Medulla oblongata (tissue), 1 donor: ENCODE measurements around the gene PARVB.
"Not testable (repeated sequence)": the region's sequence is repeated elsewhere in the genome, so short reads cannot be mapped to it uniquely, and the experiment has no call there.

ENCODE experiments used
- DNase-seq: peaks from one replicate; pipeline ENCODE4 v3.0.0-alpha.2; 2015; ENCODE audit errors: extremely low spot score

PARVB gene

DNA sequence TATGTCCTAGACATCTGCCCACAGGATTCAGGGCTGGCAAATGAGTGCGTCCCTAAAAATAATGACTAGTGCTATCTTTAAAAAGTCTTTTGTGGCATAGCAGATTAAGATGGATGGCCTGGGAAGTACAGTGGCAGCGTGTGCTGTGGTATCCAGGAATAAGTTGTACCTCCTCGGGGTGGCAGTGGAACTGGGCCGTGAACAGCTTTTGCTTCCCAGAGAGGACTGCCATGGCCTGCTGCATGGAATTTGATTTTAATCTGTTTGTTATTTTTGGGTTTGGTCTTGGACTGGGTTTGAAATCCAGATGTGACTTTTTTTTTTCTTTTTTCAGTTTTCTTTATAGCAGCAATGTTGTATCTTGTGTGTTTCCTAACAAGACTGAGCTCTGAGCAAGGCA lies 85.3 kb downstream of the PARVB start:
- DNase-seq: no peak

DNA sequence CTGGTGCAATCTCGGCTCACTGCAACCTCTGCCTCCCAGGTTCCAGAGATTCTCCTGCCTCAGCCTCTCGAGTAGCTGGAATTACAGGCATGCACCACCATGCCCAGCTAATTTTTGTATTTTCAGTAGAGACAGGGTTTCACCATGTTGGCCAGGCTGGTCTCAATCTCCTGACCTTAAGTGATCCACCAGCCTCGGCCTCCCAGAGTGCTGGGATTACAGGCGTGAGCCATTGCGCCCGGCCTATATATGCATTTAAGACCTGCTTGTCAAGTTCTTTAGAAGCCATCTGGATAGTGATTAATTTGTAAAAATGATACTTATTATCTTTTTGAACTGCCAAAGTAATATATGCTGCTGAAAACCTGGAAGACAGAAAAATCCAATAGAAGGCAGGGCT lies 86.6 kb downstream of the PARVB start:
- not testable (repeated sequence) for DNase-seq

DNA sequence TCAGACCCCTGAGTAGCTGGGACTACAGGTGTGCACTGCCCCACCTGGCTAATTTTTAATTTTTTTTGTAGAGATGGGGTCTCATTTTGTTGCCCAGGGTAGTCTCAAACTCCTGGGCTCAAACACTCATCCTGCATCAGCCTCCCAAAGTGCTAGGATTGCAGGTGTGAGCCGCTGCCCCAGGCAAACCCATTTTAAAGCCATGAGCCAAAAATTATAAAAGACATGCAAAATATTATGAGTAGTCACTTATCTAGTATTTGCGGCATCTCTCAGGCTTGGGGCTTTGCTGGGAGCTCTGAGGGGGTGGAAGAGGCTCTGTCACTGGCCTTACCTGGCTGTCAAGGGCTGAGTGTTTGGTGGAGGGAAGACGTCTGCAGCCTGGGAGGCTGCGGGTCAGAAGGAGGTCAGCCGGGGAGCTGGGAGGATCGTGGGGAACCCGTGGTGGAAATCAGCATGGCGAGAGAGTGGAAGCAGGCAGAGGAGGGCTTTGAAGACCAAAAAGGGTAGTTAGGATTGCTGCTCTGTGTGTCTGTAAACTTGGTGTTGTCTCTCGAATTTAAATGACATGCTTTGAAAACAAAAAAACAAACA lies 87.6 kb downstream of the PARVB start:
- no peak for DNase-seq

DNA sequence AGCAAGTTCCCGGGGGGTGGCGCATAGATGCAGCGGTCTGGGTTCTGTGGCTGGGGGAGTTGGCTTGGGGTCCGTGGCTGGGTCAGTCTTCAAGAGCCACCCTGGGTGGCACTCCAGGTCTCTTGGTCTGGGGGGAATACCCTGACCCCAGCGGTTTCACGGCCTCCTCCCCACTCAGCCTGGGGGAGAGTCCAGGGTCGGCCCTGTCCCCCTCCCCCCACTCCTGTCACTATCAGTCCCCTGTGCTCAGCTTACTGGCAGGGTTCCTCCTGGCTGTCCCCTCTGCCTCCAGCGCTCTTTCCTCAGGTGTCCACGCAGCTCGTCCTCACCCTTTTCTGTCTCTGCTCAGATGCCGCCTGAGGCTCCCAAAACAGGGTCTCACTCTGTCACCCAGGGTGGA lies 88.1 kb downstream of the PARVB start:
- no peak for DNase-seq

DNA sequence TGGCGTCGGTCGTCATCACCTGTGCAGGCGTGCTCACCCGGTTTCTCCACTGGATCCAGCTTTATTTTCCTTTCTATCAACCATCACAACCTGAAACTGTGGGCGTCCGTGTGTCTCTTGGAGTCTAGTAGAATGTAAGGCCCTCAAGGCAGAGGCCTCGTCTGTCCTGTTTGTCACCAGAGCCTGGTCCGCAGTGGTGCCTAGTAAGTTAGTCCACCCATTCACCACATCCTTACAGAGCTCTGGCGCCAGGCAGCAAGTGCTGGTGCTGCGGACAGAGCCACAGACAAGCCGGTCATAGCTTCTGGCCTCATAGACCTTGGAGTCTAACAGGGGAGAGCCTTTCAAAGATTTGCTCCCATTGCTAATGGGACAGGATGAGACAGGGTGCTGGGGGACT lies 92.2 kb downstream of the PARVB start:
- DNase-seq: no peak

DNA sequence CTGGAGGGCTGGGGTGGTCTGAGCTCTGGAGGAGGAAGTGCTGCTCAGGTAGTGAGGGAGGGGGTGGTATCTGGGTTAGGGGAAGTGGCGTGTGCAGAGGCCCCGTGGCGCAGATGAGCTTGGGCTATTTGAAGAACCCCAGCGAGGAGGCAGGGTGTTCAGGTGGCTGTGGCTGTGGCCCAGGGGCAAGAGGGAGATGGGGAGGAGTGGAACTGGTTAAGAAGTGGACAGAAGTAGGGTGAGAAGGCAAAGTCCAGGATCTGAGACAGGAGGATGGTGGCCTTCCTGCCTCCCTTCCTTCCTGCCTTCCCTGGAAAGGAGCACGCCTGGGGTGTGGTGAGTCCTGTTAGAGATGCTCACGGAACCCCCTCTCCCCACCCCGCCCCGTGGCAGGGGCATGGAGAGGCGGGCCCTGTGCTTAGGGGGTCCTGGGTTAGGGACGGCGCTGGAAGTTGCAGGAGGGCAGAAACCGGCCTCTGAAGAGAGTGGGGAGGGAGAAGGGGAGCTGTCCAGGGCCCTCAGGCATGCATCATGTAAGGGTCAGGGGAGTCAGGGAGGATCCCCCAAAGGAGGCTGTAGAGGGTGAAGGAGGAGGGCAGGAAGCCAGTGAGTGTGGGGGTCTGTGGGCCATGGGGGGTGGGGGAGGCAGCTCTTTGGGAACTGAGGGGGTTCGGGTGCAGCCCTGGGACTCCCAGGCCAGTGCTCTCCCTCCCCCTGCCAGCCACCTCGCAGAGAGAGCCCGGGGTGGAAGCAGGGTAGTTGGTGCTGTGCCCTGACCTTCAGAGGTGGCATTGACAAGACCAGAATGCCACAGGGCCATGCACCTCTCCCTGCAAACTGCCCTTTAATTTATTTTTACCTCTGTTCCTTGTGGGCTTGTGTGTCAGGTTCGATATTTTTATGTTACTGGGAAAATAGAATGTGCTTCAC lies 92.9 kb downstream of the PARVB start:
- DNase-seq: no peak

DNA sequence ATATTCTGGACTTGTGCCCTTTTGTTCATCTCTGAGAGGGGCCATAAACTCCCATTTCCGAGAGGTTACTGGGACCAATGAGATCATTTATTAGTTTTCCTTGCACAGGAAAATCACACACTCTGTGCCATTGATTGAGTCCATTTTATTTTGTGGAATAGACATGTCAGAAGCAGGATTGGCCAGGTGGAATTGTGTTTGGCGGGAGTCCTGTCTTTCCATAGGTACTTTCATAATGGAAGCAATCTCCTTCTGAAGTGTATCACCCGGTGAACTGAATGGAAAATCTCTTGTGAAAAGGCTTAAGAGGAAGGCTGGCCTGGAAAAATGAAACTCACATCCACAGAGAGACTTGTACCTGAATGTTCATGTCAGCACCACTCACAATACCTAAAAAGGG lies 93.6 kb downstream of the PARVB start:
- DNase-seq: no peak

DNA sequence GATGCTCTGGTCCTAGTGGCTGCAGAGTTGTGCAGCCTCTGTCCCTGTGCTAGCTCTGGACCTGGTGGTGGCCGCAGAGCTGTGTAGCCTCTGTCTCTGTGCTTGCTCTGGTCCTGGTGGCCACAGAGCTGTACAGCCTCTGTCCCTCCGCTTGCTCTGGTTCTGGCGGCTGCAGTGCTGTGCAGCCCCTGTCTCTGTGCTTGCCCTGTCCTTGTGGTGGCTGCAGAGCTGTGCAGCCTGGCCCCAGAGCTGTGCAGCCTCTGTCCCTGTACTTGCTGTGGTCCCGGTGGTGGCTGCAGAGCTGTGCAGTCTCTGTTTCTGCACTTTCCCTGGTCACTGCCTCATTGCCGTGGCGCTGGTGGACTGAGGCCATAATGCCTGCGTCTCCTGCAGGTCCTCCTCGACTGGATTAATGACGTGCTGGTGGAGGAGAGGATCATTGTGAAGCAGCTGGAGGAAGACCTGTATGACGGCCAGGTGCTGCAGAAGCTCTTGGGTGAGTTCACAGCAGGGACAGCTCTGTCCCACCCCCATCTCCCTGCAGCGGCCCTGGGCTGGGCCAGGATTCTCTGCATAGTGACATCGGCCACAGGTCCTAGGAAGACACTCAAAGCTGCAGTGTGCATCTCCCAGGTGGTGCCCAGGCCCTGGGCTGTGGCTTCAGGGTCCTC lies 94.7 kb downstream of the PARVB start:
- DNase-seq: no peak

DNA sequence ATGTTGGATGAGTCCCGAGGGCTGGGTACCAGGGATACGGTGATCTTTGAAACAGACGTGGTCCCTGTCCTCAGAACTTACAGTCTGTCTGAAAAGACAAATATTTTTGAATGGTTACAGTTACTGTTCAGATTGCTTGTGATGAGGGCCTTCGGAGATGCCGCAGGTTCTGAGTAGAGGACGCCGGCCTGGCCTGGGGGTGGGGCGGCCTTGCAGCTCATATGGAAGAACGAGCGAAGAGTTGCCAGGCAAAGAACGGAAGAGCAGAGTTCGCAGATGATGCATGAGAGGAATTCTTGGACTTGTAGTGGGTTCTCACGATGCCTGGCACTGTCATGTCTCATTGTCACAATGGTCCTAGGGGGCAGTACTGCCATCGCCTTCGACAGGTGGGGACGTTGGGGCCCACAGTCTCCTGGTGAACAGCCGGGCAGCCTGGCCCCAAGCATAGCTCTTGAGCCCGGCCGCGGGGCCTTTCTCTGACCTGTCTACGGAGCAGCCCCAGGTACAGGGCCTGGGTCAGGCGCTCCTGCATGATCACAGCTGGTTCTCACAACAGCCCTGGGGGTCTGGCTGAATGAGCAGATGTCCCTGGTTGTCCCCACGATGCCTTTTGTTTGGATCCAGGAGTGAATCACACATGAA lies 95.7 kb downstream of the PARVB start:
- no peak for DNase-seq

DNA sequence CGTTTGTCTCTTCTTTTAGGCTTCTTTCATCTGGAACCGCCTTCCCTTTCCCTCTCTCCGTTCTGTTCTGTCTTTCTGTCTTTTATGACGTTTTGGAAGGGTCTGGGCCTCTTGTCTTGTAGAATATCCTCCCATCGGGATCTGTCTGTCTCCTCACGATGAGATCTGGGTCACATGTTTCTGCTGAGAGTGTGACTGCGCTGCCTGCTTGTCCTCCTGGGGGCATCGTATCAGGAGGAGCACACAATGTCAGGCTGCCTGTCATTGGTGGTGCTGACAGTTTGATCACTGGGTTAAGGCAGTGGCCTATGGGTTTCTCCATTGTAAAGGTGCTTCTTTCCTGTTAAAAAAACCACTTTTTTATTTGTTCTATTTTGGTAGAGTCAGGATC lies 96.2 kb downstream of the PARVB start:
- no peak for DNase-seq

DNA sequence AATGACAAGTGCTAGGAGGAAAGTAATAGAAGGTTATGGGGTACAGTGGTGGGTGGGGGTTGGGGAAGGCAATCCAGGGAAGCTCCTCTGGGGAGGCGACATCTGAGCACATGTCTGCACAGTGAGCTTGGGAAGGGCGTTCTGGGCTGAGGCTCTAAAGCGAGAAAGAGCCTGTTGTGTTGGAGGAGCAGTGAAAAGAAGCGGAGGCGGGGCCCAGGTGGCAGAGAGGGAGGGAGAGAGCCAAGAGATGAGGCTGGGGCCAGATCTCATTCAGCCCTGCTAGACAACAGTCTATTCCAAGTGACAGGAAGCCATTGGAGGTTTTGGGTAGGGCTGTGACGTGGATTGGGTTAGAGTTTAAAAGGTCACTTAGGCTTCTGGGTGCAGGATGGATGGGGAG lies 101.3 kb downstream of the PARVB start:
- DNase-seq: no peak

DNA sequence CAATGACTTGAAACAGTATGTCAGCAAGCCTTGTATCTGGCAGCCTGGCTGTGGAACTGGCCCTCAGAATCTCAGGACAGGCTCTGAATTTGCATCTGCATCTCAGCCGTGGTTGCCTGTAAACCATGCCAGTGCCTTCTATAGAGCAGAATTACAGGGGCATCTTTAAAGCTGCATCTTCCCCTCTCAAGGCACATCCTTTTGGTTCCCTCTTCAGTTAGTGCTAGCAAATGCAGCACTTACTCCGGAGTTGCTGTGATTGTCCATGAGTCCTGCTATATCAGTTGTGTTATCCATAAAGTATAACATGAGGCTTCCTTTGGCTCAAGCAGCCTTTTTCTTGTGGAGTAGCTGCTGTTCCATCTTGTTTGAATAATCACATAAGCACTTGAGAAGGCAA lies 102.7 kb downstream of the PARVB start:
- no peak for DNase-seq

DNA sequence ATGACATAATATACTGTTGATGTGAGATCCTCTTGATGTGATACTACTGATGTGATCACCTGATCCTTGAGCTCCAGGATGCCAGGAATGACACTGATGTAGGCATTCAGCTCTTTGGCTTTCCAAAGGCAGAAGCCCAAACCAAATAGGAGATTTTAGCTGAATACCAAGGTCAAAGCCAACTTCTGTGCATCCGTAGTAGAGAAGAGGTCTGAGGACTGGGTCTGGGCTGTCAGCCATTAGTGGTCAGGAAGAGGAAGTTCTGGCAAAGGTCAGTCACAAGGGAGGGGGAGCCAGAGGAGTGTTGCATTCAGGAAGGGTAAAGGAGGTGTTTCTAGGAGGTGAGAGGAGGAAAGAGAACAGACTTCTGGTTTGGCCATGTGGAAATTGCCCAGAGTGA lies 103.3 kb downstream of the PARVB start:
- DNase-seq: peak; percentile 52

DNA sequence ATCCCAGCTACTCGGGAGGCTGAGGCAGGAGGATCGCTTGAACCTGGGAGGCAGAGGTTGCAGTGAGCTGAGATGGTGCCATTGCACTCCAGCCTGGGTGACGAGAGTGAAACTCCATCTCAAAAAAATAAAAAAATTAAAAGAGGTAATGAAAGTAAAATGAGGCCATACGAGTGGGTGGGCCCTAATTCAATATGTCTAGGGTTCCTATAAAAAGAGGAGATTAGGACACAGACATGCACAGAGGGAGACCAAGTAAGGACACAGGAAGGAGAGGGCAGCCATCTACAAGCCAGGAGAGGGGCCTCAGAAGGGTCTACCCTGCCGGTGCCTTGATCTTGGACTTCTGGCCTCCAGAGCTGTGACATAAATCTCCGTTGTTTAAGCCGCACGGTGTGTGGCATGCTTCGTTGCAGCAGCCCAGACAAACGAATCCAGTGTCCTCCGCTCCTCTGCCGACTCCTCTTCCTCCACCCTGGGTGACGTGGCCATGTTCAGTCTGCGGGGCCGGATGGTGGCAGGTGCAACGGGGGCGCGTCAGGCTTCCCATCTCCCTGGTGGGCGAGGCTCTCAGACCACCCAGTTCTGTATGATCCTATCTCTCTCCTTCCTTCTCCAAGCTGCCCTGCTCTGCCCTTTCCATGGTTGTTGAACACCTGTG lies 105.0 kb downstream of the PARVB start:
- DNase-seq: no peak

DNA sequence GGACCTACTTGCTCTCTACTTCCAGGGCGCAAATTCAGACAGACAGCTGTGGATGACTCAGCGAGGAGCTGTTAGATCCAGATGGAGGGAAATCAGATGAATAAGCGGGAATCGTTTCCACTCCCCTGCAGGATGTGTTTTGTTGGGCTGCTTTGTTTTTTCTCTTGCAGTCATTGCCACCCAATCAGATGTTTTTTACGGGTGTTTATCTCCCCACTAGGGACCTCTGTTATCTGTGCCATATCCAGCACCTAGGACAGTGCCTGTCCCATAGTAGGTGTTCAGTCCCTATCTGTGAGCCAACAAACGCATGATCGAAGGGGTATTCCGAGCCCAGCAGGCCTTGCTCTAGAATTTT lies 105.5 kb downstream of the PARVB start:
- no peak for DNase-seq

DNA sequence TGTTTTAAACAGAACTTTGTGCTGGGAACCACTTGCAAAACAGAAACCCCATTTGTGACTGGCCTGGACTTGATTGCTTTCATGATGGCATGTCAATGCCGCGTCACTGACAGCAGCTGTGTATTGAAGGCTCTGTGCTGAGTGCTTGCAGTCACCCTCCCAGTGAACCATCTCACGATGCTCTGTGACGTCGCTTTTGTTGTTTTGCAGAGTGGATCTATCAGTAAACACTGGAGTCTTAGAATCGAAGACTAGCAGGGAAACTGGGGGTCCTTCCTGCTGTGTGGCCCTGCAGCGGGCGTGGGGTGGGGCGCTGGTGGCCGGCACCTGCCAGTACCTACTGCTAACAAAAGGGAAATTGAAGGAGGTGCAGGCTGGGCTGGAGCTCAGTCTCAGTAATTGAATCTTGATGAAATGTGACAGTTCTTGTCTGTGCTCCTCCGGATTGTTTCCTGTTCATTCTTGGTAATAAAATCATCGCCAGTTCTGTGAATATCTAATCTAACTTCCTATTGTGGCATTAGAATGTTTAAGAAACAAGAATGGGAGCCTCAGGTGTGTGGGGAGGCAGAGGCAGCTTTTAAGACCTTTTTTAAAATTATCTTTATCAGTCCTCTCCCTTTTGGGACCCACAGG lies 106.1 kb downstream of the PARVB start:
- DNase-seq: peak; percentile 33

DNA sequence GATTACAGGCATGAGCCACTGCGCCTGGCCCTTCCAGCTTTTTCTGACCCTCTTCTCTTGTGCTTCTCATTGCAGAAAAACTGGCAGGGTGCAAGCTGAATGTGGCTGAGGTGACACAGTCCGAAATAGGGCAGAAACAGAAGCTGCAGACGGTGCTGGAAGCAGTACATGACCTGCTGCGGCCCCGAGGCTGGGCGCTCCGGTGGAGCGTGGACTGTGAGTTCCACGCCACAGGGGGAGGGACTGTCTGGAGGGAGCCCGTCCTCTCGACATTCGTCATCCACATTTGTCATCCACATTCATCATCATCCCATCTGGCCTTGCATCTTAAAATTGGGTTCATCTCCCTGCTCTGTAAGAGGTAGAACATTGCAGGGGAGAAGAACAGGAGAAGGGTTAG lies 107.3 kb downstream of the PARVB start:
- no peak for DNase-seq

DNA sequence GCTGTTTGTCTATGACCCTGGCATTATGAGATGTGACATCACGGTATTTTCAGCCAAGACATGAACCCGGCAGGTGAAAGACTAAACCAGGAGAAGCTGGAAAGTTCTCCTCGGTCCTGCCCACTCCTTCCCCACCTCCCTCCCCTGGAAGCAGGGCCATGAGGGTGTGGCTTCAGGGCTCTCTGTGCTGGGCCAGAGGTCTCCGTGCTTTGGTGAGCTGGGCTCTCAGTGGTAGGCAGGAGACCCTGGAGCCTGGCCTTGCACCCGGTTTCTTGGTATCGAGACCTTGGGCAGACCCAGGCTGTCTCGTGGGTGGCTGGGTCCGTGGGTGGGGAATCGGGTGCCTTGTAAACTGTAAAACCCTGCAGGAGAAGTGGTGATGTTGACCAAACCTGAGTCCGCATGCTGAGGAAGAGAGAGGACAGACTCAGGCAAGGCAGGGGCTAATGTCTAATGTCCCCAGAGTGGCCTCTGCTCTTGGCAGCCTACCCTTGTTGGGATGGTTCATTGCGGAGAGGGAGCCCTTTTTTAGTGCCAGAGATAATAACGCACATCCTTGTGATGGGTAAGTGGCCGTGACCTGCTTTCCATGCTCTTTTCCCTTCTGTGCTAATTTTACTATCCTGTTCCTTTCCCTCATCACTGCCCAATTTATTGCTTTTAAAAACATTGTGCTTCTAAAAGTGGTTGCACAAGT lies 108.0 kb downstream of the PARVB start:
- no peak for DNase-seq

DNA sequence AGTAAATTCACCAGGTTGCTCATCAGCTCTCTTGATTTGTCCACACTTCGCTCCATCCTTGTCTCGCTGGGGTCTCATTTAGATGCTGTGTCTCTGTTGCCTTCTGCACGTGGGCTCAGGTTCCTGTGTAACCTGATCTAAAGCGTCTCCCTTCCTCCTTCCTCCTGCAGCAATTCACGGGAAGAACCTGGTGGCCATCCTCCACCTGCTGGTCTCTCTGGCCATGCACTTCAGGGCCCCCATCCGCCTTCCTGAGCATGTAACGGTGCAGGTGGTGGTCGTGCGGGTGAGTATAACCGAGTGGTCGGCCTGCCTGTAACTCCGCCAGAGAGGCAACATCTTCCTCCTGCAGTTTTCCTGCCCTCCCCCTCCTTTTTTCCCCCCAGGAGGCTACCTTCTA lies 108.6 kb downstream of the PARVB start:
- DNase-seq: no peak

DNA sequence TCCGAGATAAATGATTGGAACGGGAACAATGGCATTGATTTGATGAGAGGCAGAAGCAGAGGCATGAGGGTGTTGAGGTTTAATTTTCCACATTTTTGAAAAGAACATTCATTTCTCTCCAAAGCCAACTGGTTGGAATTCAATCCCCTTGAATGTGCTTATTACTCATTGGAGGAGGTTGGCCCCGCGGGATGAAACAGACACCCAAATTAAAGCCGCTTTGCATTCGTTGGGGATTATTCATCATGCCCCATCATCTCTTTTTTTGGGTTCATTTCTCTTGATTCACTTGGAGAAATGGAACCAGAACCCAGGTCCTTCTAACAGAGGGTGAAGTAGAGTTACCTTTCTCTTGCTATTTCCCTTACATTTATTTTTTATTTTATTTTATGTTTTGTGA lies 109.1 kb downstream of the PARVB start:
- DNase-seq: no peak
